K562 (cell line): ENCODE results near the gene SUPT7L. TPM values are rescaled to one million over a fixed set of nuclear protein-coding genes. Genes with fewer than 3 reads are reported as not detected.
A peak's percentile ranks its signal among the peaks of the same experiment; 100 is the strongest.

Experiments
- ATAC-seq: fragments of 200-7000 bp; cut with Tn5 transposase; 3 replicates; pipeline ENCODE4 v1.9.1; 2020; ENCODE audit warnings: moderate library complexity
- BruUV-seq: library from RNA; stranded (reverse); fragments of 400-500 nt; replicated peaks from 2 replicates; lab custom pipeline; 2021; lab: Mats Ljungman, UMichigan
- CTCF ChIA-PET: fragments of 300-600 bp; formaldehyde crosslinking; extraction: SDS; loops from one replicate; lab custom pipeline; 2021; ENCODE audit warnings: low intra/inter-chr PET ratio; lab: Yijun Ruan, JAX
- POLR2A ChIA-PET: fragments of 300-600, 350-650 bp; sonication (Branson Sonifier 250); formaldehyde crosslinking; extraction: SDS; loops from one replicate; lab custom pipeline; 2021; ENCODE audit warnings: antibody characterized with exemption, inconsistent platforms; lab: Yijun Ruan, JAX
- DNase-seq, 4 experiments: peaks; one replicate each; pipeline versions ENCODE4 v3.0.0 to v3.0.0-alpha.2; 2011 to 2018; ENCODE audit warnings: low spot score in 3 of 4, mixed read lengths in 3 of 4; ENCODE audit errors: extremely low read depth in 1 of 4
- FAIRE-seq: peaks from 2 replicates; lab custom pipeline; 2011; peaks lifted over from hg19 to GRCh38; lab: Jason Lieb, UNC
- H2AFZ ChIP-seq: 2 replicates; pipeline ENCODE4 v1.6.0; 2011; ENCODE audit warnings: low read depth, low read length, control low read depth, inconsistent platforms
- H3K27ac ChIP-seq: fragments of 200-600 bp; 3 replicates; pipeline ENCODE4 v1.8.0; 2011; ENCODE audit warnings: low read depth, mild to moderate bottlenecking, control low read depth, inconsistent platforms, low read length, moderate library complexity, mixed read lengths; ENCODE audit errors: extremely low read depth
- H3K27me3 ChIP-seq, 2 experiments: fragments of 300-600 bp in 1 of 2; 2 replicates in 1 of 2; 3 replicates in 1 of 2; pipeline versions ENCODE4 v1.6.0 to v1.8.0; 2011; ENCODE audit warnings: inconsistent platforms in 2 of 2, low read length in 2 of 2, mild to moderate bottlenecking in 1 of 2, mixed read lengths in 1 of 2, moderate library complexity in 1 of 2; ENCODE audit not compliant: control insufficient read depth in 2 of 2, insufficient read depth in 2 of 2
- H3K36me3 ChIP-seq: fragments of 300-600 bp; 3 replicates; pipeline ENCODE4 v1.8.0; 2011; ENCODE audit warnings: mild to moderate bottlenecking, low read length, inconsistent platforms; ENCODE audit not compliant: control insufficient read depth, insufficient read depth
- H3K4me1 ChIP-seq, 2 experiments: fragments of 200-600 bp in 1 of 2; replicated peaks in 1 of 2; 2 replicates in 1 of 2; 3 replicates in 1 of 2; pipeline versions ENCODE4 v1.5.1 to v1.8.0; 2011; ENCODE audit warnings: inconsistent platforms in 2 of 2, low read length in 2 of 2, mild to moderate bottlenecking in 1 of 2, mixed read lengths in 1 of 2, moderate library complexity in 1 of 2; ENCODE audit not compliant: control insufficient read depth in 2 of 2, insufficient read depth in 2 of 2
- H3K4me2 ChIP-seq: 2 replicates; pipeline ENCODE4 v1.6.1; 2011; ENCODE audit warnings: low read length, control low read depth, inconsistent platforms, mixed read lengths; ENCODE audit not compliant: insufficient read depth
- H3K4me3 ChIP-seq: fragments of 200-600 bp; sonication (generic), shearing (Covaris generic); 2 replicates; pipeline ENCODE4 v1.5.1; 2016; ENCODE audit warnings: control low read depth, inconsistent platforms
- H3K79me2 ChIP-seq: fragments of 200-600 bp; 3 replicates; pipeline ENCODE4 v1.8.0; 2011; ENCODE audit warnings: low read length, inconsistent platforms; ENCODE audit not compliant: control insufficient read depth, insufficient read depth
- H3K9ac ChIP-seq, 2 experiments: 2 replicates each; pipeline versions ENCODE4 v1.6.0 to v1.6.1; 2011; ENCODE audit warnings: low read depth in 2 of 2, low read length in 2 of 2, control low read depth in 1 of 2, inconsistent platforms in 1 of 2, mild to moderate bottlenecking in 1 of 2, mixed read lengths in 1 of 2; ENCODE audit not compliant: insufficient read depth in 1 of 2
- H3K9me1 ChIP-seq: one replicate; pipeline ENCODE4 v1.6.0; 2011; ENCODE audit warnings: inconsistent platforms, mild to moderate bottlenecking, low read length, moderate library complexity; ENCODE audit not compliant: control insufficient read depth, insufficient read depth
- H3K9me3 ChIP-seq: replicated peaks from 2 replicates; pipeline ENCODE4 v1.5.1; 2011; ENCODE audit warnings: low read depth, low read length, inconsistent platforms; ENCODE audit not compliant: control insufficient read depth, insufficient read depth
- H4K20me1 ChIP-seq: replicated peaks from 2 replicates; pipeline ENCODE4 v1.6.1; 2011; ENCODE audit warnings: low read length, inconsistent platforms, mixed read lengths; ENCODE audit not compliant: control insufficient read depth, insufficient read depth
- C11orf30 ChIP-seq: fragments of 450-650 bp; IDR thresholded peaks from 2 replicates; pipeline ENCODE4 v1.6.1; 2016; ENCODE audit warnings: low read depth, mild to moderate bottlenecking
- DPF2 ChIP-seq: fragments of 450-650 bp; IDR thresholded peaks from 2 replicates; pipeline ENCODE4 v1.6.1; 2016
- HLTF ChIP-seq: fragments of 450-650 bp; IDR thresholded peaks from 2 replicates; pipeline ENCODE4 v1.6.1; 2016
- KLF1 ChIP-seq: fragments of 450-650 bp; IDR thresholded peaks from 2 replicates; pipeline ENCODE4 v1.6.1; 2016; ENCODE audit warnings: missing genetic modification characterization, missing compliant biosample characterization
- MAFF ChIP-seq: IDR thresholded peaks from 2 replicates; pipeline ENCODE4 v1.6.1; 2012; ENCODE audit warnings: low read length, improper control_type of control experiment
- MAFG ChIP-seq: fragments of 450-650 bp; conservative IDR thresholded peaks from 2 replicates; pipeline ENCODE4 v1.6.1; 2016; ENCODE audit warnings: missing genetic modification characterization, missing compliant biosample characterization
- MAFK ChIP-seq: IDR thresholded peaks from 2 replicates; pipeline ENCODE4 v1.6.1; 2011; ENCODE audit warnings: low read length, improper control_type of control experiment
- PHF20 ChIP-seq: fragments of 450-650 bp; IDR thresholded peaks from 2 replicates; pipeline ENCODE4 v1.6.1; 2018; ENCODE audit not compliant: partially characterized antibody
- PTTG1 ChIP-seq: fragments of 450-650 bp; IDR thresholded peaks from 2 replicates; pipeline ENCODE4 v1.6.1; 2016; ENCODE audit warnings: low read depth, mild to moderate bottlenecking, missing genetic modification characterization, missing compliant biosample characterization
- SMARCE1 ChIP-seq: fragments of 450-650 bp; IDR thresholded peaks from 2 replicates; pipeline ENCODE4 v1.7.1; 2016; ENCODE audit warnings: mild to moderate bottlenecking
- SRF ChIP-seq, 2 experiments: fragments of 250-450, 450-650 bp in 1 of 2; sonication (Bioruptor Pico) in 1 of 2; sonication (generic) in 1 of 2; formaldehyde crosslinking; IDR thresholded peaks; 2 replicates each; pipeline versions ENCODE4 v1.5.0 to v1.5.1; 2020 to 2022; ENCODE audit warnings: mild to moderate bottlenecking in 1 of 2, missing genetic modification reagents in 1 of 2
- USF1 ChIP-seq: sonication (generic); formaldehyde crosslinking; IDR thresholded peaks from 2 replicates; pipeline ENCODE4 v1.9.0; 2022; ENCODE audit warnings: mild to moderate bottlenecking, missing genetic modification reagents
- ZHX1 ChIP-seq: fragments of 150-350 bp; conservative IDR thresholded peaks from 2 replicates; pipeline ENCODE4 v1.6.1; 2014; ENCODE audit warnings: low read length
- ZNF174 ChIP-seq: fragments of 250-450 bp; sonication (Bioruptor Pico); IDR thresholded peaks from 2 replicates; pipeline ENCODE4 v1.4.0; 2020; ENCODE audit warnings: mild to moderate bottlenecking
- ZNF316 ChIP-seq: fragments of 450-650 bp; IDR thresholded peaks from 2 replicates; pipeline ENCODE4 v1.6.1; 2016
- WGBS: fragments of 100-300 bp; shearing (Covaris generic); methylation state at CpG from one replicate; pipeline ENCODE4 v1.1.6; 2016; ENCODE audit warnings: low coverage, mixed read lengths; ENCODE audit not compliant: insufficient coverage; ENCODE audit errors: missing lambda C conversion rate; 5-methylcytosine and 5-hydroxymethylcytosine counted together
- in situ Hi-C: fragments of 300-500 bp; cut with MboI; formaldehyde crosslinking; loops from 4 replicates; pipeline ENCODE4 v1.15.0; 2018; ENCODE audit warnings: inconsistent platforms, mixed read lengths
- intact Hi-C: fragments of 100-400 bp; cut with micrococcal nuclease; formaldehyde crosslinking; loops from 2 replicates; pipeline ENCODE4 v1.14.2; 2022
- polyA plus RNA-seq, 8 experiments: library from polyadenylated mRNA; depleted of rRNA in 4 of 8; stranded (reverse) in 5 of 8; unstranded in 3 of 8; fragments of >200 nt; fragmentation: Nextera tagmentation in 2 of 8; fragmentation: Illumina TruSeq in 1 of 8; extraction: Ambion mirVana in 2 of 8; extraction: Trizol in 1 of 8; gene quantifications; 2 replicates each; pipeline versions ENCODE4 v1.2.1 to v1.2.3, GENCODE V29; 2011 to 2014; ENCODE audit warnings: inconsistent platforms in 1 of 8, missing spikeins in 1 of 8
- total RNA-seq, 7 experiments: library from RNA; depleted of rRNA in 6 of 7; stranded (reverse); fragments of >200 nt in 6 of 7; fragmentation: Illumina TruSeq in 2 of 7; extraction: Trizol in 2 of 7; gene quantifications; 2 replicates each; pipeline versions ENCODE4 v1.2.1 to v1.2.3, GENCODE V29; 2011 to 2021; ENCODE audit warnings: low replicate concordance in 1 of 7

SUPT7L gene
- total and polyA plus RNA-seq, 9 of the 15 experiments (the other 6 are each of a cell fraction or from before 2014, with no cell fraction given): 22.0 to 72.8 (median 40.2) TPM

- TF ChIP-seq ZHX1 (no peak), HLTF (no peak), PTTG1 (tag) (no peak), DPF2 (no peak)
- TF ChIP-seq, all 486 proteins: peak for 10
Measured at GRCh38 chr2:27664154-27664574, 750 bp upstream of the SUPT7L start (continued).

- no peaks in the 10 kb centered on the region for H3K27me3 ChIP-seq
- no peaks in the 10 kb centered on the region for H3K9me1 ChIP-seq
- H3K4me3 ChIP-seq: no peak overlapping the region
- H2AFZ ChIP-seq: no peak overlapping the region
- no peak overlapping the region for H3K4me2 ChIP-seq
- DNase-seq (no peak), ATAC-seq (no peak), FAIRE-seq (no peak)
- ChIA-PET CTCF (no interaction called here), POLR2A (no interaction called here)
- 81% methylated on average over 1 of the region's 1 CpG for WGBS
- intact Hi-C loops (no loop called here), in situ Hi-C loops (no loop called here)
- H3K4me1 ChIP-seq: peaks cover 10 to 13% of the 10 kb centered on the region in 2 experiments; a peak in 4 of 5 replicates
- no TSS peak for BruUV-seq
- H3K9me3 ChIP-seq: no peaks in the 10 kb centered on the region
- H3K79me2 ChIP-seq: peaks cover 55% of the 10 kb centered on the region
- no peak overlapping the region for H3K27ac ChIP-seq
- no peaks in the 10 kb centered on the region for H4K20me1 ChIP-seq
- peaks cover 61% of the 10 kb centered on the region for H3K36me3 ChIP-seq
- no peak overlapping the region for H3K9ac ChIP-seq
- TF ChIP-seq MAFK (peak; percentile 89), USF1 (CRISPR knock-in tag) (no peak), C11orf30 (peak; percentile 75), ZNF174 (no peak), ZNF316 (peak; percentile 87), KLF1 (tag) (no peak), PHF20 (no peak), MAFG (tag) (peak; percentile 64), SMARCE1 (no peak), SRF (CRISPR knock-in tag; IDR thresholded peaks at IDR 0.05) (no peak), MAFF (peak; percentile 86)
Measured at GRCh38 chr2:27661371-27661770, 2.0 kb downstream of the SUPT7L start.
